Raji (cell line): ENCODE results near the gene WBP2NL.

ENCODE experiments used
- POLR2A ChIP-seq: IDR thresholded peaks from 2 replicates; pipeline ENCODE4 v1.6.1; 2011; ENCODE audit warnings: low read depth, low read length, control low read depth; ENCODE audit not compliant: insufficient read depth

Gene WBP2NL, protein sequence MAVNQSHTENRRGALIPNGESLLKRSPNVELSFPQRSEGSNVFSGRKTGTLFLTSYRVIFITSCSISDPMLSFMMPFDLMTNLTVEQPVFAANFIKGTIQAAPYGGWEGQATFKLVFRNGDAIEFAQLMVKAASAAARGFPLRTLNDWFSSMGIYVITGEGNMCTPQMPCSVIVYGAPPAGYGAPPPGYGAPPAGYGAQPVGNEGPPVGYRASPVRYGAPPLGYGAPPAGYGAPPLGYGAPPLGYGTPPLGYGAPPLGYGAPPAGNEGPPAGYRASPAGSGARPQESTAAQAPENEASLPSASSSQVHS

DNA sequence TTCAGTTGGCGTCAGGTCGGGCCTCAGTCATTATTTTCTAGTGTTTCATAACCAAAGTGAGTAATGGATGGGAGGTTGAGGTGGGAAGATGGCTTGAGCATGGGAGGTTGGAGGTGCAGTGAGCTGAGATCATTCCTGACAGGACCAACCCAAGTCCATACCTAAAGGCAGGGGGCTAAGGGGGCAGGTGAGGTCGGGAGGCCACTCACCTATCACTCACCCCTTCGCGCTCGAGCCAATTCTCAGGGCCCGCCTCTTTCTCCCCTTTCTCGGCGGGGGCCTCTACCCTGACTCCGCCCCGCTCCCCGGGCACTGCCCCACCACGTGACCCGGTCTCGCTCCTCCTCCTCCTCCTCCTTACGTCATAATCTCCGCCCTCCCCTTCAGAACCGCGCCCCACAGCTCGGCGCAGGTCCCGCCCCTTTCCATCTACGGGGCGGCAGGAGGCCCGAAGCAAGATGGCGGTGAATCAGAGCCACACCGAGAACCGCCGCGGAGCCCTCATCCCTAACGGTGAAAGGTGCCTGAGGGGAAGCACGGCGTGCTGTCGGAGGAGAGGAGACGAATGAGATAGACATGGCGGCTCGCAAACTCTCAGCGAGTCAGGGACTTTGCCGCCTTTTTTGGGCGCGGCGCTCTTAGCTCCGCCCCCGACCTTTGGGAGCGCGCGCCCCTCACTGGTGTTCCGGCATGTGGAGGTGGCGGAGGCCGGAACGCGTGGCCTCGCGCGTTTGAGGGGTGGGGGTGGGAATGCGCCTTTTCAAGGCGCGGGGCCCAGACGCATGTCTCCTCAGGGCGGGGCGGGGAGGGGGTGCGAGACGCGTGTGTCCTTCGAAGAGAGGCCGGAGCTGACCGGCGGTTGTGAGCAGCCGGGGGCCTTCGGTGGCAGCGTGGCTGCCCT, at the start of gene WBP2NL:
Gene WBP2NL, plus strand, starts transcription at position 428 of the 901 bp plus-strand sequence. Its CDS starts 31 bp downstream, at position 459.
- peak; percentile 70 for TF ChIP-seq POLR2A

DNA sequence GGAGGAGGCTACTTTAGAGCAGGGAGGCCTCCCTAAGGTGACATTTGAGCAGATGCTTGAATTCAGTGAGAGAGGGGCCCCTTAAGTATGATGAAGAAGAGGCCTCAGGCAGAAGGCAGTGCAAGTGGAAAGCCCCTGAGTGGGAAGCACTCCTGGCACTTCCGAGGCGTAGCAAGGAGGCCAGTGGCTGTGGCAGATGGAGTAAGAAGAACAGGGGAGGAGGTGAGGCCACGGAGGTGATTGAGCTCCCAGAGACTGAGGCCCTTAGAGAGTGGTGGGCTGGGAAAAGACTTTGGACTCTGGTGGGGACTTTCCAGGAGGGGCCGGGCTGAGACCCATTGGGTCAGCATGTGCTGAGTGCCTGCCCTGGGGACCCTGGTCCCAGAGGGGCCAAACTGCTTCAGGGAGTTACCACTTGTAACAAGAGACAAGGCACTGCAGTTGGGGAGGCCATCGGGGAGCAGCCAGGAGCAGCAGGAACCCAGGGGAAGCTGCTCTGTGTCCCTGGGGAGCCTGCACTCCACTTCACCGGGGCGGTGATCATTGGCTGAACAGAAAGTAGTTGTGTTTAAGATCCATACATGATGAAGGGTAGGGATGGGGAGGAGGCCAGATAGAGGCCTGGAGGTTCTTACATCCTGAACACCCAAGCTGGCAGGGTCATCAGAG, 49.2 kb upstream of the WBP2NL start:
- 0 out of 2 replicates have a peak, but pooled peaks have one; percentile 16 for TF ChIP-seq POLR2A

DNA sequence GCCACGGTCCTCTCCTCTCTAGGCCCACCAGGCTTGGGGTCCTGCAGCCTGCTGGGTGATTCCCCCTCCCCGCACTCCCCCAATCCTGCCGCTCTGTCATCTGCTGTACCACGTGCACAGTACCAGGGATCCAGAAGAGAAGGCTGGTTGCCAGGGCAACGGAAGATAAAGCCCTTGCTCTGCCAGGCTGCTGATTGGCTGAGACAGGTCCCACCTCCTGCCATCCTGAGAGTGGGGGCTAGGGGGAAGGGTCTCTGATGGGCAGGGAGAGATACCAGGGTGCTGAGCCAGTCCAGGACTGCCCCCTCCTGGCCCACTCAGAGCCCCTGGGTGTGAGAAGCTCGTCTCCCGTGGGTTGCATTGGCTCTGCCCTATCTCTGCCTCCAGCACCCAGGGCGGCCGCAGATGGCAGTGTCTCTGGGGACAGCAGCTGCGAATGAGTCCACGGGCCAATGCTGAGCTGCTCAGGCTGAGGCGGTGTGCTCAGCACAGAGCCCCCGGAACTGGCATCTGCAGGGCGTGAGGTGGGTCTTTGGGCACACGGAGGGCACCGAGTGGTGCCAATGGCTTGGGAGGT, 46.6 kb upstream of the WBP2NL start, which contains the start of gene SMIM45:
Gene SMIM45, plus strand, starts transcription at position 253 of the 577 bp plus-strand sequence.
- TF ChIP-seq POLR2A, result peak; percentile 50

DNA sequence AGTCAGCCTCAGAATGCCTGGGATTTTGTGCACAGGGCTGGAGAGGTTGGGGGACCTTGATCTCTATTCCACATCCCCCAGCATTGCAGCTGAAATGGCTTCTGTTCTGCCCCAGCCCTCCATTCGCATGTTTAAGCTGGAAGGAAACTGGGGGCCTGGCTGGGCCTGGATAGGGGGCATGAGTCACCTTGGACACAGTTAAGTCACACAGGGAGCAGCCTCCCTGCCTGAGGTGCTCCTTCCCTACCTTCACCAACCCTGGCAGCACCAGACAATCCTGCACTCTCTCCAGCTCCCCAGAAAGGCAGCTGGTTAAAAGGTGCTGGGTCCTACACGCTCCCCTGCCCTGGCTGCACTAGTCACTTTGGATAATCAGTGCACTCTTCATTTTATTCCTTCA, 45.9 kb upstream of the WBP2NL start:
- TF ChIP-seq POLR2A, result no peak; the same call in 1 of the 2 replicates

DNA sequence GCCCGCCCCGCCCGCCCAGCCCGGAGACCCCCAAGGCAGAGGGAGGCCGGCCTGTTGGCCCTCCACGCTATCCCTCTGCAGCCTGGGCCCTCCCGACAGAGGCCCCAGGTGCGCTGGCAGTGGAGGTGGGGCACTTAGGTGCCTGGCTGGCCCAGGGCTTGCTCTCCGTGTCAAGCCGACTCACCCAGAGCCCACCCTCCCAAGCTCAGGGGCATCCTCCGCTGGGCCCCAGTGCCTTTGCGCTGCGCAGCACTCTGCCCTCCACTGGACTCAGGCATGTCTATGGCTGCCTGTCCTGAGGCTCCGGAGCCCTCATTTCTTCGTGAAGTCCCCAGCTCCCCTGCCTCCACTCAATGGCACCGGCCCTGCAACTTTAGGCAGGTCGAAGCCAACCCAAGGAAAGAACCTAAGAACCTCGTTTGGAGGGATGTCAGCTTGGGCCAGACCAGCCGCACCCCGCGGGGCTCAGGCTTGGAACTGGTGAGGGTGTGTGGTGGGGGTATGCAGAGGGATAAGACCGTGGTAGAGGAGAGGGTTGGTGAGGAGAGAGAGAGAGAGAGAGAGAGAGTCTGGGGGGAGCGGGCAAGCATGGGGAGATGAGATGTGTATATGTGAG, 40.5 kb upstream of the WBP2NL start:
- TF ChIP-seq POLR2A, result no peak

DNA sequence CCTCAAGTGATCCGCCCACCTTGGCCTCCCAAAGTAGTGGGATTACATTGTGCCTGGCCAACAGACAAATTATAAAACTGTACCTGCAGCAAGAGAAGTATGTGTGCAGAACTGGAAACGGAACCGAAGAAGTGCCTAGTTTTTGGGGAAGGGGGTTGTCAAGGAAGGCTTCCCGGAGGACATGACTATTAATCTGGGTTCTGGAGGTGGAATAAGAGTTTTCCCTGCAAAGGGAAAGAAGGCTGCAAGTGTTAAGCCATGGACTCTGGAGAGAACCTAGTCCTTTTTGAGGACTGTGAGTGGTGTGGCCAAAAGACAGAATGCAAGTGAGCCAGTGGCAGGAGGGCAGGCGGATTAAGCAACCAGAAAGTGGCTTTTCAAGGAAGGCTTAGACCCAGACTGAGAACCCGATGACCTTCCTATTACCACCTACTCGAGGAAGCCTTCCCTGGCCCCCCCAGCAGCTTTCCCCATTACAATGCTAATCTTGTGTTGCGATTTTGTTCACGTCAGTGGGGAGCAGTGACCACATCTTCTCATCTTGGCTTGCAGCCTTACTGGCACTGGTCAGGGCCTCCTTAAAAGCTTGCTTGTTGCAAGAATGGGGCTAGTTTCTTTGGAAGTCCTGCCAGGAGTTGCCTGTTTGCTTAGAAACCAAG, 35.0 kb upstream of the WBP2NL start:
- TF ChIP-seq POLR2A, result no peak

DNA sequence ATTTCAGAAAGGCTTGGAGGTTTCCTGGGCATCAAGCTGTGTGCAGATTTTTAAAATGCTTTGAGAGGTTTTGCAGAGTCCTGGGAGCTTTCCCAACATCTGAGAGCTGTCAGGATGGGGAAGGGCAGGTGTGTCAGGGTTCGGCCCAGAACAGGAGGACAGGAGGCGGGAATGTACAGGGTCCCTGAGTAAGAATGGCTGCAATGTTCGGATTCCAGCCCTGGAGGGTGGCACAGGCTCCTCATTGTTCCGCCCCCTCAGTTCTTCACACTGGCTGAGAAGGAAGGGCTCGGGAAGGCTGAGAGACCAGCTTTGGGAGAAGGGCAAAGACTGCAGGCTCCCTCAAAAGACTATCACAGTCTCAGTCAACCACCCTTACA, 34.5 kb upstream of the WBP2NL start:
- no peak for TF ChIP-seq POLR2A

DNA sequence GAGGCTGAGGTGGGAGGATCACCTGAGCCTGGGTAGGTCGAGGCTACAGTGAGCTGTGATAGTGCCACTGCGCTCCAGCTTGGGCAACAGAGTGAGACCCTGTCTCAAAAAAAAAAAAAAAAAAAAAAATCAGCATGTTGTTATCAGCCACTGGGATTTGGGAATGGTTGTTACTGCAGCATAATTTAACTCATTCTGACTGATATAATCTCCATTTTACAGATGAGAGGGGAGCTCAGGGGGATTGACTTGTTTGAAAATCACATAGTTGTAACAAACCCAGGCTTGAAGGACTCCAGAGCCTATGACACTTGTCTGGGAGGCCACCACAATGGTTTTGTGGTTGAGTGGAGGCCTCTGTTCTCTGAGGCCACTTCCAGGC, 32.4 kb upstream of the WBP2NL start:
- no peak for TF ChIP-seq POLR2A

DNA sequence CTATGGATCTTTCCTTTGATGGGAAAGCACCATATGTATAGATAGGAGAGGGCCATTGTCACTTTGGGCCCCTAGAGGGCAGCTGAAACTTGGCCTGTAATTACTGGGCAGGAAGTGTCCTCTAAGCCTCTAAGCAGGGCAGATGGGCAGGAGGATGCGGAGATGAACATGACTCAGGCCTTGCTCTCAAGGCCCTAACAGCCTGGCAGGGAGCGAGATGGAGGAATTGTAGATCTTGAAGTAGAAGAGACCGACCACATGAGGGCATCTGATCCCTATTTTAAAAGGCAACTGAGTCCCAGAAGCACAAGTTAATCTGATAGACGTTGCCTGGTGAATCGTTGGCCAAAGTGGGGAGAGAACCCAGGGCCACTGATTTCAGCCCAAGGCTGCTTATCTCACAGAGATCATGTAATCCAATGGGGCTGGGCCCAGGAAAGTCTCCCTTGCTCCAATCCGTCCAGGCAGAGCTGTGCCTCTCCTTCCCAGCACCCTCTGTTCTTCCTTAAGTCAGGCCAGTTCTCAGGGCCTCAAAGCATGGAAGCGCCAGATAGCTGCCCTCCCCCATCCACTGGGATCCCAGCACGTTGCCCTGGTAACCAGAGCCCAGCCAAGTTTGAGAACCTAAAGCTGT, 31.9 kb upstream of the WBP2NL start:
- TF ChIP-seq POLR2A, result no peak

DNA sequence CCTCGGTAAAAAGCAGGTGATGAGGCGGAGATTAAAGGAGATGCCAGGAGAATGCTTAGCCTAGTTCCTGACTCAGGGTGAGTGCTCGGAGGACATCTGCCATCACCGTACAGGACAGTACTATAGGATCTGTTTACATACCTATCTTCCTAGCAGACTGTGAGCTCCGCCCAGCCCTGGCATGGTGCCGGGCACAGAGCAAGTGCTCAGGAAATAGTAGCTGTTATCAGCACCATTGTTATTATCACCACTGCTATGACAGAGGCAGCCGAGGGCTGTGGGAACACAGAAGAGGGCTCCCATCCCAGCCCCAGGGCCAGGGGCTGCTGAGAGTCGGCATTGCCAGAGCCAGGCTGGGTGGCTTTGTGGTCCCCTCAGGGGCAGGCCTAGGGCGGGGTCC, 30.0 kb upstream of the WBP2NL start:
- TF ChIP-seq POLR2A, result no peak

DNA sequence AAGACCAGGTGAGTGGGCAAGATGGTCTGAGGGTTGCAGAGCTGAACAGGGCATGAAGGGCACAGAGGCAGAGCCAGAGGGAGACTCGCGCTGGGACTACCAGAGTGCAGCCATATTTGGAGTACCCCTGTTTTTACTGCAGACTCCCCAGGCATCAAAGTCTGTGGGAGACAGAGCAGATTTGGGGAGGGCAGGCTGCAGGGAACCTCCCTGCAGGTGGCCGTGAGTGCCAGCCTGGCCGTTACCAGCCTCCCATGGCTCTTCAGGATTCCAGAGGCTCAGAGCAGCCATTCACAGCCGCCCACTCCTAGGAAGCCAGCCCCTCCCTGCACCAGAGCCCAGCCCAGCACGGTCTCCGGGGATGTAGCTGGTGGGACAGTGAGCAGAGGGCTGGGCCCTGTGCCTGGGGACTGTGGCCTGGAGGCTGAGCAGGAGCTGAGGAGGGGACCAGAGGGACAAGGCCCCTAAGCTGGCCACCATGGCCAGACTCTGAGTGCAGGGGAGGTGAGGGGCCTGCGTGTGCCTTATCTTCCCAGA, 29.4 kb upstream of the WBP2NL start, which contains the start of gene SEPTIN3:
Gene SEPTIN3, plus strand, starts transcription at position 334 of the 537 bp plus-strand sequence. CDS start 2,050 bp downstream, outside the sequence.
- TF ChIP-seq POLR2A, result no peak

DNA sequence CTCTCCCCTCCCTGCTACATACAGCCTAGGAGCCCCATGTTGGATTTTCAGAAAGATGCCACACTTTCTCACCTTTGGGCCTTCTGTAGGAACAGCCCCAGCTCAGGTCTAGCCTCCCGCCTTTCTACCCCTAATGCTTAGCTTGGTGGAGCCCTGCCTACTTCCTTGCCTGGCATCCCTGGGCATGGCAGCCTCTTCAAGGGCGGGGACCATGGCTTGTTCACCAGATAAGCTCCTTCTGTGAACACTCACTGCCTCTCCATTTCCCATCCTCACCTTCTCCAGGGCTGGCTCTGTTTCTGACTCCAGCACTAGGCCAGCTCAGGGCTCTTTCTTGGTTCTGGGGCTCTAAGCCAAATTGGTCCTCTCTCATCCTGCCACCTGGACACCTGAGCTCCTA, 28.0 kb upstream of the WBP2NL start:
- TF ChIP-seq POLR2A, result no peak

DNA sequence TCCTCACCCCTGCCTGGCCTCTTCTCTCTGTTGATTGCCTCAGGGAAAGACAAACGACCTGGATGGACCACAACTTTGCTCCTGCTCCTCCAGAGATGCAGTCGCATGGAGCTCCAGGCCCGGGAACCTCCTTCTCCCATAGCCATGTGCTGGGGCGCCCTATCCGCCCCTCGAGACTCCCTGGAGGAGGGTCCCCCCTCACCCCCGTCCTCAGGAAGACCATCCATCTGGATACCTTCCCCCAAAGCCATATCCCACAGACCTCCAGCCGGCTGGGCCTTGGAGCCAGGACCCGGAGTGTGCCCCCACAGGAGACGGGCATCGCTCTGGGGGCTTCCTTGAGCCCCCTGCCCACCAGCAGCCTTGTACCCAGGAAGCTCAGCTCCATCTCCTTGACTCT, 27.2 kb upstream of the WBP2NL start:
- no peak for TF ChIP-seq POLR2A

DNA sequence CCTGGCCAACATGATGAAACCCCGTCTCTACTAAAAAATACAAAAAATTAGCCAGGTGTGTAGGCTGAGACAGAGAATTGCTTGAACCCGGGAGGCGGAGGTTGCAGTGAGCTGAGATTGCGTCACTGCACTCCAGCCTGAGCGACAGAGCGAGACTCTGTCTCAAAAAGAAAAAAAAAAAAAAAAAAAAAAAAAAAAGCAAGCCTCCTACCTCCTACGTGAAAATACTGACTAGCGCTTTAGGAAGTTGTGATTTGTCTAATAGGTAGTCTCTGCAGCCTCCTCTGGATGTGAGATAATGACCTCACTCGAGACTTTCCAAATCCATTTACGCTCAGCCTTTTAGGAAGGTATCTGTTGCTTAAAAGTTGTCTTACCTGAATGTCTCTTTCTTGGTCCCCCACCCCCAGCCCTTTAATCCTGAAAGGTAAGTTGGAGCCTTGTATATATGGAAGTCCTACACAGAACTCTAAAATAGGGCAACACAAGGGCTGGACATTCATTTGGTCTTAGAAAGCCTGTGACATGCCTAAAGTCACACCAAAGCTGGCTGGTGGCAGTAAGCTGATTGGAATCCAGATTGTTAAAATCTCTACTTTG, 23.8 kb upstream of the WBP2NL start:
- TF ChIP-seq POLR2A, result no peak
